Kidney epithelial cell (primary cell): Measurements from ENCODE around the gene HTRA1. TPM values are rescaled to one million over a fixed set of nuclear protein-coding genes. Genes with fewer than 3 reads are reported as not detected.

ENCODE experiments used
- DNase-seq: peaks from one replicate; pipeline ENCODE4 v3.0.0-alpha.2; 2010; ENCODE audit warnings: low read depth
- H3K27me3 ChIP-seq: 2 replicates; pipeline ENCODE4 v1.6.0; 2011; ENCODE audit warnings: low read length; ENCODE audit not compliant: control insufficient read depth, insufficient read depth
- H3K36me3 ChIP-seq: 2 replicates; pipeline ENCODE4 v1.5.1; 2011; ENCODE audit warnings: low read length; ENCODE audit not compliant: control insufficient read depth, insufficient read depth
- H3K4me3 ChIP-seq: 2 replicates; pipeline ENCODE4 v1.5.1; 2011; ENCODE audit warnings: low read depth, mild to moderate bottlenecking, control low read depth, low read length
- total RNA-seq: library from RNA; depleted of rRNA; stranded (reverse); fragments of >200 nt; gene quantifications from 2 replicates; pipeline ENCODE4 v1.2.3, GENCODE V29; 2015
- TF ChIP-seq, protein P1 (sequence below): IDR thresholded peaks from 2 replicates; pipeline ENCODE4 v1.5.1; 2011; ENCODE audit warnings: mild to moderate bottlenecking, moderate library complexity, low read length, control low read depth, inconsistent platforms; ENCODE audit not compliant: insufficient read depth, poor library complexity, severe bottlenecking

HTRA1 gene
- total RNA-seq, 1 donor from 2014 or later = 110 TPM

- no peak for DNase-seq
- Histone ChIP-seq H3K4me3 (no peak overlapping the region), H3K36me3 (no peaks in the 10 kb centered on the region), H3K27me3 (peaks cover 2% of the 10 kb centered on the region)
- TF ChIP-seq, protein P1, sequence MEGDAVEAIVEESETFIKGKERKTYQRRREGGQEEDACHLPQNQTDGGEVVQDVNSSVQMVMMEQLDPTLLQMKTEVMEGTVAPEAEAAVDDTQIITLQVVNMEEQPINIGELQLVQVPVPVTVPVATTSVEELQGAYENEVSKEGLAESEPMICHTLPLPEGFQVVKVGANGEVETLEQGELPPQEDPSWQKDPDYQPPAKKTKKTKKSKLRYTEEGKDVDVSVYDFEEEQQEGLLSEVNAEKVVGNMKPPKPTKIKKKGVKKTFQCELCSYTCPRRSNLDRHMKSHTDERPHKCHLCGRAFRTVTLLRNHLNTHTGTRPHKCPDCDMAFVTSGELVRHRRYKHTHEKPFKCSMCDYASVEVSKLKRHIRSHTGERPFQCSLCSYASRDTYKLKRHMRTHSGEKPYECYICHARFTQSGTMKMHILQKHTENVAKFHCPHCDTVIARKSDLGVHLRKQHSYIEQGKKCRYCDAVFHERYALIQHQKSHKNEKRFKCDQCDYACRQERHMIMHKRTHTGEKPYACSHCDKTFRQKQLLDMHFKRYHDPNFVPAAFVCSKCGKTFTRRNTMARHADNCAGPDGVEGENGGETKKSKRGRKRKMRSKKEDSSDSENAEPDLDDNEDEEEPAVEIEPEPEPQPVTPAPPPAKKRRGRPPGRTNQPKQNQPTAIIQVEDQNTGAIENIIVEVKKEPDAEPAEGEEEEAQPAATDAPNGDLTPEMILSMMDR = no peak
Measured at GRCh38 chr10:122457934-122458333, 3.4 kb upstream of the HTRA1 start.

- no peaks in the 10 kb centered on the region for H3K36me3 ChIP-seq
- no peak for DNase-seq
- peaks cover 5% of the 10 kb centered on the region for H3K27me3 ChIP-seq
- TF ChIP-seq, protein P1 = no peak
- H3K4me3 ChIP-seq = no peak overlapping the region
Measured at GRCh38 chr10:122458693-122459092, 2.7 kb upstream of the HTRA1 start.

- no peak for DNase-seq
- H3K27me3 ChIP-seq = peaks cover 5% of the 10 kb centered on the region
- no peaks in the 10 kb centered on the region for H3K36me3 ChIP-seq
- H3K4me3 ChIP-seq = no peak overlapping the region
- TF ChIP-seq, protein P1 = no peak
Measured at GRCh38 chr10:122459561-122460273, 1.6 kb upstream of the HTRA1 start.

DNA sequence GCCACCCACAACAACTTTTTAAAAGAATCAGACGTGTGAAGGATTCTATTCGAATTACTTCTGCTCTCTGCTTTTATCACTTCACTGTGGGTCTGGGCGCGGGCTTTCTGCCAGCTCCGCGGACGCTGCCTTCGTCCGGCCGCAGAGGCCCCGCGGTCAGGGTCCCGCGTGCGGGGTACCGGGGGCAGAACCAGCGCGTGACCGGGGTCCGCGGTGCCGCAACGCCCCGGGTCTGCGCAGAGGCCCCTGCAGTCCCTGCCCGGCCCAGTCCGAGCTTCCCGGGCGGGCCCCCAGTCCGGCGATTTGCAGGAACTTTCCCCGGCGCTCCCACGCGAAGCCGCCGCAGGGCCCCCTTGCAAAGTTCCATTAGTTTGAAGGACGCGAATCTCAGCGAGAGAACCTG is 461 bp upstream of the HTRA1 start:
- Histone ChIP-seq H3K4me3 (peak overlapping the region; percentile 61), H3K27me3 (peaks cover 5% of the 10 kb centered on the region), H3K36me3 (no peaks in the 10 kb centered on the region)
- no peak for DNase-seq
- TF ChIP-seq, protein P1 = no peak

GRCh38 chr10:122461729-122462532 is 578 bp downstream of the HTRA1 start:
- Histone ChIP-seq H3K27me3 (peaks cover 5% of the 10 kb centered on the region), H3K4me3 (peak overlapping the region; percentile 61), H3K36me3 (no peaks in the 10 kb centered on the region)
- DNase-seq = no peak
- TF ChIP-seq, protein P1 = no peak
